H9 (cell line): Measurements from ENCODE around the gene SH3RF2. TPM values are rescaled to one million over a fixed set of nuclear protein-coding genes. Genes with fewer than 3 reads are reported as not detected.

Source experiments
- DNase-seq: peaks from one replicate; pipeline ENCODE4 v3.0.0-alpha.2; 2017
- H2AFZ ChIP-seq: one replicate; pipeline ENCODE4 v1.6.1; 2013; ENCODE audit warnings: mild to moderate bottlenecking, low read length, control low read depth, moderate library complexity
- H2AK5ac ChIP-seq: 2 replicates; pipeline ENCODE4 v1.6.1; 2013; ENCODE audit warnings: low read length, control low read depth, mixed read lengths; ENCODE audit not compliant: insufficient read length
- H2BK120ac ChIP-seq: one replicate; pipeline ENCODE4 v1.6.1; 2013; ENCODE audit warnings: low read depth, mild to moderate bottlenecking, low read length, control low read depth, inconsistent platforms; ENCODE audit not compliant: poor library complexity, severe bottlenecking
- H2BK12ac ChIP-seq: 2 replicates; pipeline ENCODE4 v1.6.1; 2013; ENCODE audit warnings: low read length, control low read depth, mixed read lengths, low read depth; ENCODE audit not compliant: insufficient read length
- H2BK15ac ChIP-seq: 2 replicates; pipeline ENCODE4 v1.6.1; 2013; ENCODE audit warnings: low read depth, low read length, control low read depth
- H2BK20ac ChIP-seq: one replicate; pipeline ENCODE4 v1.6.1; 2013; ENCODE audit warnings: low read depth, mild to moderate bottlenecking, low read length, control low read depth, inconsistent platforms; ENCODE audit not compliant: poor library complexity, severe bottlenecking
- H2BK5ac ChIP-seq: 2 replicates; pipeline ENCODE4 v1.6.1; 2013; ENCODE audit warnings: low read length, control low read depth, mixed read lengths; ENCODE audit not compliant: insufficient read length
- H3K14ac ChIP-seq: 2 replicates; pipeline ENCODE4 v1.6.1; 2013; ENCODE audit warnings: low read length, control low read depth; ENCODE audit not compliant: insufficient read depth
- H3K18ac ChIP-seq: 2 replicates; pipeline ENCODE4 v1.6.1; 2013; ENCODE audit warnings: low read depth, mild to moderate bottlenecking, mixed read lengths, low read length, control low read depth; ENCODE audit not compliant: insufficient read length
- H3K23ac ChIP-seq: 2 replicates; pipeline ENCODE4 v1.6.1; 2013; ENCODE audit warnings: low read length, control low read depth, mixed read lengths, low read depth; ENCODE audit not compliant: insufficient read length
- H3K23me2 ChIP-seq: 2 replicates; pipeline ENCODE4 v1.6.1; 2013; ENCODE audit warnings: low read depth, mild to moderate bottlenecking, mixed read lengths, low read length, control low read depth; ENCODE audit not compliant: insufficient read length, poor library complexity, severe bottlenecking
- H3K27ac ChIP-seq: 2 replicates; pipeline ENCODE4 v1.5.1; 2013; ENCODE audit warnings: low read length, control low read depth, mixed read lengths, low read depth; ENCODE audit not compliant: insufficient read length
- H3K27me3 ChIP-seq: 2 replicates; pipeline ENCODE4 v1.6.1; 2013; ENCODE audit warnings: low read length, control low read depth, inconsistent platforms; ENCODE audit not compliant: insufficient read depth
- H3K4ac ChIP-seq: 2 replicates; pipeline ENCODE4 v1.6.1; 2013; ENCODE audit warnings: low read depth, mild to moderate bottlenecking, control low read depth, inconsistent platforms, low read length, moderate library complexity
- H3K4me1 ChIP-seq: 2 replicates; pipeline ENCODE4 v1.6.1; 2013; ENCODE audit warnings: low read length, control low read depth, inconsistent platforms; ENCODE audit not compliant: insufficient read depth
- H3K4me2 ChIP-seq: 2 replicates; pipeline ENCODE4 v1.6.1; 2013; ENCODE audit warnings: low read length, control low read depth, mixed read lengths; ENCODE audit not compliant: insufficient read length, insufficient read depth
- H3K56ac ChIP-seq: 2 replicates; pipeline ENCODE4 v1.6.1; 2013; ENCODE audit warnings: low read depth, mild to moderate bottlenecking, mixed read lengths, low read length, control low read depth; ENCODE audit not compliant: insufficient read length
- H3K79me1 ChIP-seq: 2 replicates; pipeline ENCODE4 v1.6.1; 2013; ENCODE audit warnings: low read depth, mild to moderate bottlenecking, moderate library complexity, low read length, control low read depth, inconsistent platforms; ENCODE audit not compliant: insufficient read depth, poor library complexity, severe bottlenecking
- H3K79me2 ChIP-seq: 2 replicates; pipeline ENCODE4 v1.6.1; 2013; ENCODE audit warnings: low read length, control low read depth, inconsistent platforms; ENCODE audit not compliant: insufficient read depth
- H3K9ac ChIP-seq: 2 replicates; pipeline ENCODE4 v1.6.1; 2013; ENCODE audit warnings: low read length, control low read depth, mixed read lengths; ENCODE audit not compliant: insufficient read length; ENCODE audit errors: extremely low read depth
- H3K9me3 ChIP-seq: one replicate; pipeline ENCODE4 v1.6.1; 2013; ENCODE audit warnings: low read depth, low read length, inconsistent platforms; ENCODE audit not compliant: control insufficient read depth
- H3T11ph ChIP-seq: one replicate; pipeline ENCODE4 v1.6.1; 2013; ENCODE audit warnings: mild to moderate bottlenecking, low read length, control low read depth, inconsistent platforms
- H4K20me1 ChIP-seq: one replicate; pipeline ENCODE4 v1.6.1; 2013; ENCODE audit not compliant: control insufficient read depth, insufficient read length, insufficient read depth
- H4K5ac ChIP-seq: 2 replicates; pipeline ENCODE4 v1.6.1; 2013; ENCODE audit warnings: low read depth, mild to moderate bottlenecking, mixed read lengths, low read length, control low read depth; ENCODE audit not compliant: insufficient read length
- H4K8ac ChIP-seq: replicated peaks from 2 replicates; pipeline ENCODE4 v1.6.1; 2013; ENCODE audit warnings: low read length, control low read depth, mixed read lengths, low read depth; ENCODE audit not compliant: insufficient read length
- H4K91ac ChIP-seq: 2 replicates; pipeline ENCODE4 v1.6.1; 2013; ENCODE audit warnings: low read depth, mild to moderate bottlenecking, moderate library complexity, mixed read lengths, low read length, control low read depth; ENCODE audit not compliant: insufficient read length
- H3K27ac Mint-ChIP-seq, 3 experiments: 2 replicates in 2 of 3; 3 replicates in 1 of 3; pipeline ENCODE4 v1.8.0; 2020 to 2021; ENCODE audit warnings: mixed read lengths in 3 of 3, mild to moderate bottlenecking in 1 of 3, moderate library complexity in 1 of 3
- H3K27me3 Mint-ChIP-seq: 2 replicates; pipeline ENCODE4 v1.8.0; 2021; ENCODE audit warnings: low read depth, mild to moderate bottlenecking, moderate library complexity, mixed read lengths
- H3K36me3 Mint-ChIP-seq, 3 experiments: 2 replicates in 2 of 3; 3 replicates in 1 of 3; pipeline ENCODE4 v1.8.0; 2020 to 2021; ENCODE audit warnings: low read depth in 3 of 3, mixed read lengths in 3 of 3; ENCODE audit not compliant: insufficient read depth in 1 of 3
- H3K4me1 Mint-ChIP-seq, 2 experiments: 2 replicates each; pipeline ENCODE4 v1.8.0; 2020; ENCODE audit warnings: mixed read lengths in 2 of 2
- H3K4me3 Mint-ChIP-seq, 2 experiments: 2 replicates in 1 of 2; 3 replicates in 1 of 2; pipeline ENCODE4 v1.8.0; 2020 to 2021; ENCODE audit warnings: mild to moderate bottlenecking in 2 of 2, mixed read lengths in 2 of 2, moderate library complexity in 1 of 2
- H3K9me3 Mint-ChIP-seq, 2 experiments: 2 replicates in 1 of 2; 3 replicates in 1 of 2; pipeline ENCODE4 v1.8.0; 2020; ENCODE audit warnings: mild to moderate bottlenecking in 2 of 2, mixed read lengths in 2 of 2, moderate library complexity in 1 of 2
- CTCF ChIP-seq: fragments of 200-600 bp; sonication (generic); conservative IDR thresholded peaks from 3 replicates; pipeline ENCODE4 v1.8.0; 2021; ENCODE audit warnings: antibody characterized with exemption, mild to moderate bottlenecking
- WGBS: extraction: QIAGEN DNeasy Blood & Tissue Kit; methylation state at CpG from one replicate; pipeline ENCODE4 v1.1.7; 2013; ENCODE audit warnings: missing lambda C conversion rate, low lambda C conversion rate, mixed read lengths; ENCODE audit not compliant: insufficient read length; ENCODE audit errors: extremely low coverage; 5-methylcytosine and 5-hydroxymethylcytosine counted together
- total RNA-seq: library from RNA; stranded (reverse); gene quantifications from 2 replicates; pipeline ENCODE4 v1.2.1, GENCODE V29; 2021

Gene SH3RF2
- total RNA-seq, 1 experiment from 2014 or later, result 0.66 TPM

- no peaks in the 10 kb centered on the region for H4K20me1 ChIP-seq
- no peak overlapping the region for H3K4ac ChIP-seq
- H3K23ac ChIP-seq, result no peak overlapping the region
- H3K9ac ChIP-seq, result no peak overlapping the region
- no peaks in the 10 kb centered on the region for H3K23me2 ChIP-seq
- Mint-ChIP-seq H3K36me3 (peaks cover 8 to 48% (median 36%) of the 10 kb centered on the region in 3 experiments; a peak in 6 of 7 replicates), H3K4me1 (peaks cover 4 to 7% of the 10 kb centered on the region in 2 experiments; a peak in 1 of 4 replicates), H3K4me3 (no peak overlapping the region), H3K9me3 (no peaks in the 10 kb centered on the region), H3K27me3 (no peaks in the 10 kb centered on the region), H3K27ac (no peak overlapping the region)
- no peaks in the 10 kb centered on the region for H3K79me2 ChIP-seq
- no peak overlapping the region for H3K18ac ChIP-seq
- H2BK120ac ChIP-seq, result no peak overlapping the region
- no peak overlapping the region for H2AFZ ChIP-seq
- no peak overlapping the region for H3T11ph ChIP-seq
- no peaks in the 10 kb centered on the region for H3K79me1 ChIP-seq
- DNase-seq, result no peak
- H3K9me3 ChIP-seq, result no peaks in the 10 kb centered on the region
- no peak overlapping the region for H2BK20ac ChIP-seq
- H2BK12ac ChIP-seq, result no peak overlapping the region
- no CpG with 5 or more reads among the region's 5 CpGs for WGBS
- H2BK5ac ChIP-seq, result no peak overlapping the region
- H4K5ac ChIP-seq, result no peak overlapping the region
- no peak overlapping the region for H3K14ac ChIP-seq
- no peak overlapping the region for H3K4me2 ChIP-seq
- H4K8ac ChIP-seq, result no peak overlapping the region
- no peak overlapping the region for H4K91ac ChIP-seq
- H3K27ac ChIP-seq, result no peak overlapping the region
- TF ChIP-seq CTCF, result no peak
- no peak overlapping the region for H2AK5ac ChIP-seq
- no peak overlapping the region for H2BK15ac ChIP-seq
- no peak overlapping the region for H3K56ac ChIP-seq
- H3K27me3 ChIP-seq, result no peaks in the 10 kb centered on the region
- H3K4me1 ChIP-seq, result no peaks in the 10 kb centered on the region
These were observed 176.1 kb downstream of the SH3RF2 start for GRCh38 chr5:146112476-146112875.

Other genes with a start within 250 kb of the SH3RF2 start
- 10.4 and 13.2 TPM in 2 replicates for gene PRELID2, start 101.2 kb upstream of the SH3RF2 start, total RNA-seq
- gene GRXCR2, start 63.6 kb upstream of the SH3RF2 start, total RNA-seq, result not detected in 2 replicates
- 0.52 and 0.64 TPM in 2 replicates for gene PLAC8L1, start 169.0 kb downstream of the SH3RF2 start, total RNA-seq
- gene LARS1, start 246.1 kb downstream of the SH3RF2 start, total RNA-seq, result 251 and 284 TPM in 2 replicates